HEK293T (cell line): Measurements from ENCODE around the gene CCDC167.

Source experiments
- BHLHE40 ChIP-seq: fragments of 450-650 bp; IDR thresholded peaks from 2 replicates; pipeline ENCODE4 v1.6.1; 2016; ENCODE audit warnings: mild to moderate bottlenecking, moderate library complexity, borderline replicate concordance
- FOXM1 ChIP-seq: fragments of 450-650 bp; IDR thresholded peaks from 2 replicates; pipeline ENCODE4 v1.6.1; 2017; ENCODE audit warnings: mild to moderate bottlenecking, borderline replicate concordance
- L3MBTL2 ChIP-seq: fragments of 450-650 bp; conservative IDR thresholded peaks from 2 replicates; pipeline ENCODE4 v1.6.1; 2016; ENCODE audit warnings: mild to moderate bottlenecking
- NFRKB ChIP-seq: fragments of 450-650 bp; IDR thresholded peaks from 2 replicates; pipeline ENCODE4 v1.6.1; 2016; ENCODE audit warnings: mild to moderate bottlenecking, moderate library complexity
- SP1 ChIP-seq: fragments of 450-650 bp; IDR thresholded peaks from 2 replicates; pipeline ENCODE4 v1.6.1; 2017

DNA sequence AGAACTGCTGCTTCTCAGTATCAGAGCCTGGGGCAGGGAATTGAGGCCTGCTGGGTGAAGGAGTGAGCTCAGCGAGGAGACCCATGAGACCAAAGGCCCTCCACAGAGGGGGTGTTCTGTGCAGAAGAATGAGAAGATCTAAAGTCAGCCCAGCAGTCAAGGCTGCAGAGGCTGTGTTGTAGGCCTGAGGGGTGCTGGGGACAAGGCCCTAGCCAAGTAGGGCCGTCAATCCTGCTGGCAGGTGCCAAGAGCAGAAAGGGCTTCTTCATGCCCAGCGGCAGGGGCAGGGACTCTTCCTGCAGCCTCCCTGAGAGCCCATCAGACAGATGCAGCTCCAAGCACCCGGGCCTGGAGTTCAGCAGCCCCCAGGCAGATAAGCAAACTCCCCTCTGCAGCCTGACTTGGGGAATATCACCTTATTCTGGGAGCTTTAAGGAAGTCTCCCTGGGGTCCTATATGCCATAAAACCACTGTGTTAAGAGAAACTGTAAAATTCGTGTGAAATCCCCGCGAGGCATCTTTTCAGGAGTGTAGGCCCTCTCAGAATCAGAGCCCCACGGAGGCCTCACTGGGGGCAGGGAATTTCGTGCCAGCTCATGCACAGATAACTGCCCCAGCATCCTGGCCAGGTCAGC lies 9.0 kb downstream of the CCDC167 start:
- no peak for TF ChIP-seq NFRKB
- TF ChIP-seq BHLHE40: no peak
- no peak for TF ChIP-seq SP1
- no peak for TF ChIP-seq FOXM1
- no peak for TF ChIP-seq L3MBTL2
